ENCODE measurements around the gene GLIPR2.

Gene GLIPR2

DNA sequence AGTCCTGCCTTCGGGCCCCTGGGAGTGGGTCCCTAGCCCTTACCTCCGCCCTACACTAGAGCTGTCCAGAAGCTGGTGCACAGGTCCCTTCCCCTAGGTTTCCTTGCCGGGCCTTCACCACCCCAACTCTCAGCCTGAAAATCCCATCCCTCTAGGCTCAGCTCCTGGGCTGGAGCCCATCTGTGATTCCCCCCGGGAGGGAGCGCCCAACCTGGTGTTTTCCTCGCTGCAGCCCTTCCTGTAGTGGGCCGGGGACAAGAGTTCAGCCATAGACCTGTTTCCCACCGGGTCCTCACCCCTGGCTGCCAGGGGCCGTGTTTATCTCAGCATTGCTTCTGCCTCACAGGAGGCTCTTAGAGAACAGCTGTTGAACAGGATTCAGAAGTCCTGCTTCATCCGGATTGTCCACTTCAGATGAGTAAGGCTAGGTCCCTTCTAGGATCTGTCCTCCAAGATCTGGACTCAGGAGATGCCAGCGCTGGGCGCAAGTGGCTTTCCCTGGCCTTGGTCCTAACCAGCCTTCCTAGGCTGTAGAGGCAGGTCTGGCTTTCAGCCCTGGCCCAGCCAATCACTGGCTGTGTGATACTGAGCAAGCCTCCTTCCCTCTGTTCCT lies 965 bp downstream of the GLIPR2 start:
- H3K9ac ChIP-seq (ENCODE audit: low read depth, low read length), result peak overlapping the region; percentile 54; the same call in 1 of the 2 replicates
- peaks cover 84% of the 10 kb centered on the region for H3K27me3 ChIP-seq (ENCODE audit: insufficient read depth, low read length)
- peaks cover 10% of the 10 kb centered on the region for H3K4me1 ChIP-seq (ENCODE audit: insufficient read depth, low read length)

DNA sequence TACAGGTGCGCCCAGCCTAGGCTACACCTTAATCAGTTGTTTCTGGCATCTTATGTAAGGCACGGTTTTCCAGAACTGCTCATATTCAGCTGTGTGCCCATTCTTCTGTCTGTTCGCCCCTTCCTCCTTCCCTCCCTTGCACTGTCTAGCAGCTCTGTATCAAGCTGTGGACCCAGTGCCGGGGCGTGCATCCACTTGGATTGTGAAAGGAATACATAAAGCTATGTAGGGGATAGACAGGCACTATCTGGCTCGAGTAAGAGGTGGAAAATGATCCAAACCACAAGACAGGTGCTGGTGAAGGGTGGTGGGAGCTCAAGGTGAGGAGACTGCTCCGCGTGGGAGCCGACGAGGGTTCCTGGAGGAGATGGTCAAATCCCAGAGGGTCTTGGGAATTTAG lies 2.0 kb downstream of the GLIPR2 start:
- Histone ChIP-seq H3K27me3 (ENCODE audit: insufficient read depth, low read length) (peaks cover 74% of the 10 kb centered on the region), H3K4me1 (ENCODE audit: insufficient read depth, low read length) (peaks cover 10% of the 10 kb centered on the region), H3K9ac (ENCODE audit: low read depth, low read length) (no peak overlapping the region), H3K36me3 (ENCODE audit: insufficient read depth, low read depth, low read length) (no peaks in the 10 kb centered on the region), H3K4me3 (ENCODE audit: low read length) (no peak overlapping the region), H3K9me3 (ENCODE audit: insufficient read depth, low read depth, low read length) (no peaks in the 10 kb centered on the region), H3K27ac (ENCODE audit: low read length) (no peak overlapping the region)

More for the DNA sequence above, 965 bp downstream of the GLIPR2 start:
- H3K4me3 ChIP-seq (ENCODE audit: low read length), result peak overlapping the region; percentile 68
- no peaks in the 10 kb centered on the region for H3K9me3 ChIP-seq (ENCODE audit: insufficient read depth, low read depth, low read length)
- no peaks in the 10 kb centered on the region for H3K36me3 ChIP-seq (ENCODE audit: insufficient read depth, low read depth, low read length)
- H3K27ac ChIP-seq (ENCODE audit: low read length), result no peak overlapping the region

DNA sequence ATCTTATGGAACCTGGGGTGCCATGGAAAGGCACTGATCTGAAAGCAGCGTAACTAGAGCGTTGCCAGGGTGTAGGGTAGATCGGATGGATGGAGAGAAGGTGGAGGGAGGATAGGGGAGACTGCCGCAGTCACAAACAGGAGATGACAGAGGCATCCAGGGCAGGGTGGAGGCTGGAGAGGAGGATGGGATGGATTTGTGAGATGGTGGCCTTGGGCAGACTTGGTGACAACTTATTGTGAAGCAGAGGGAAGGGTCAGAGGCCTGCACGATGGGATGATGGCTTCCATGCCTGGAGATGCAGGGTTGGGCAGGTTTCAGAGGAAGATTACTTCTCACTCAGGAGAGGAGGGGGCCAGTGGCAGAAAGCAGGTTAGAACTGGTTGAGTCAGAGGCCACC lies 2.4 kb downstream of the GLIPR2 start:
- no peak overlapping the region for H3K27ac ChIP-seq (ENCODE audit: low read length)
- no peaks in the 10 kb centered on the region for H3K9me3 ChIP-seq (ENCODE audit: insufficient read depth, low read depth, low read length)
- H3K36me3 ChIP-seq (ENCODE audit: insufficient read depth, low read depth, low read length), result no peaks in the 10 kb centered on the region
- no peak overlapping the region for H3K4me3 ChIP-seq (ENCODE audit: low read length)
- peaks cover 10% of the 10 kb centered on the region for H3K4me1 ChIP-seq (ENCODE audit: insufficient read depth, low read length)
- peaks cover 70% of the 10 kb centered on the region for H3K27me3 ChIP-seq (ENCODE audit: insufficient read depth, low read length)
- H3K9ac ChIP-seq (ENCODE audit: low read depth, low read length), result no peak overlapping the region

GRCh38 chr9:36140086-36141084 lies 3.9 kb downstream of the GLIPR2 start:
- no peak overlapping the region for H3K4me3 ChIP-seq (ENCODE audit: low read length)

DNA sequence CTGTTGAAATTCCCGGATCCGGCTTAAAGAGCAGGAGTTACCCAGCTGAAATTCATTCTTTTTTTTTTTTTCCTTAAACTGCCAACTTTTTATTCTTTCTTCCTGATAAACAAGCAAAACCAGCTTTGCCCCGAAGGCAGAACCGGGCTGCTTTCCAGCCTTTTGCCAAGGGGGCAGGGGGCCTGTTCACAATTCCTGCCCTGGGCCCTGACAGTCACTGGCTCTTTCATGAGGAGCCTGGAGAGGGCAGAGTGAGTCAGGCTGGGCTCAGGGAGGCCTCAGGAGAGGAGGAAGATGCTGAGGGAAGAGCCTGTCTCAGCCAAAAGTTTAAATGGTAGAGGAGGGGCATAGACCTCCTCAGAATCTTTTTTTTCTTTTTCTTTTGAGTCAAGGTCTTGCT lies 4.8 kb downstream of the GLIPR2 start:
- no peak overlapping the region for H3K4me3 ChIP-seq (ENCODE audit: low read length)
- no peak overlapping the region for H3K9ac ChIP-seq (ENCODE audit: low read depth, low read length)
- peaks cover 6% of the 10 kb centered on the region; the same call in 1 of the 2 replicates for H3K9me3 ChIP-seq (ENCODE audit: insufficient read depth, low read depth, low read length)
- no peak overlapping the region for H3K27ac ChIP-seq (ENCODE audit: low read length)
- no peaks in the 10 kb centered on the region for H3K36me3 ChIP-seq (ENCODE audit: insufficient read depth, low read depth, low read length)
- peaks cover 7% of the 10 kb centered on the region for H3K4me1 ChIP-seq (ENCODE audit: insufficient read depth, low read length)
- H3K27me3 ChIP-seq (ENCODE audit: insufficient read depth, low read length), result peaks cover 46% of the 10 kb centered on the region

More at GRCh38 chr9:36140086-36141084, 3.9 kb downstream of the GLIPR2 start:
- Histone ChIP-seq H3K27ac (ENCODE audit: low read length) (no peak overlapping the region), H3K9me3 (ENCODE audit: insufficient read depth, low read depth, low read length) (peaks cover 3% of the 10 kb centered on the region; the same call in 1 of the 2 replicates), H3K9ac (ENCODE audit: low read depth, low read length) (no peak overlapping the region), H3K27me3 (ENCODE audit: insufficient read depth, low read length) (peaks cover 56% of the 10 kb centered on the region), H3K36me3 (ENCODE audit: insufficient read depth, low read depth, low read length) (no peaks in the 10 kb centered on the region), H3K4me1 (ENCODE audit: insufficient read depth, low read length) (peaks cover 7% of the 10 kb centered on the region)

DNA sequence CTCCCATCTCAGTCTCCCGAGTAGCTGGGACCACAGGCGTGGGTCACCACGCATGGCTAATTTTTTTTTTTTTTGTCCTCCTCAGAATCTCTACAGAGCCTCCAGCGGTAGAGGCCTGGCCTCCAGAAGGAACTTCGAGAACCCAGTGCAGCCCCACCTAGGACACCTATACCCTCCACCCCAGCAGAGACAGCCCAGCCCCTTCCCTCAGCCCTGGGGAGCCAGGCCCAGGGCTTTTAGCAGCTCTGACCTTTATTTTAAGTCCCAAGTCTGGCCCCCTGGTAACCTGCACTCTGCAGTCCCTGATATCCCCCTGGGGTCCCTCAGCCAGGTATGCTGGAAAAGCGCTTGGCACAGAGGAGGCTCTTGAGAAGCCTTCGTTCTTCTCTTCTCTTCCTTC lies 5.2 kb downstream of the GLIPR2 start:
- Histone ChIP-seq H3K36me3 (ENCODE audit: insufficient read depth, low read depth, low read length) (no peaks in the 10 kb centered on the region), H3K9me3 (ENCODE audit: insufficient read depth, low read depth, low read length) (peaks cover 6% of the 10 kb centered on the region; the same call in 1 of the 2 replicates), H3K4me1 (ENCODE audit: insufficient read depth, low read length) (peaks cover 7% of the 10 kb centered on the region), H3K27me3 (ENCODE audit: insufficient read depth, low read length) (peaks cover 42% of the 10 kb centered on the region), H3K4me3 (ENCODE audit: low read length) (no peak overlapping the region), H3K27ac (ENCODE audit: low read length) (no peak overlapping the region), H3K9ac (ENCODE audit: low read depth, low read length) (no peak overlapping the region)

- Histone ChIP-seq H3K27ac (ENCODE audit: low read length) (no peak overlapping the region), H3K27me3 (ENCODE audit: insufficient read depth, low read length) (peaks cover 33% of the 10 kb centered on the region), H3K36me3 (ENCODE audit: insufficient read depth, low read depth, low read length) (no peaks in the 10 kb centered on the region), H3K9ac (ENCODE audit: low read depth, low read length) (no peak overlapping the region), H3K4me3 (ENCODE audit: low read length) (no peak overlapping the region), H3K4me1 (ENCODE audit: insufficient read depth, low read length) (peaks cover 1% of the 10 kb centered on the region), H3K9me3 (ENCODE audit: insufficient read depth, low read depth, low read length) (peaks cover 6% of the 10 kb centered on the region; the same call in 1 of the 2 replicates)
Measured at GRCh38 chr9:36142510-36143244, 6.1 kb downstream of the GLIPR2 start.

DNA sequence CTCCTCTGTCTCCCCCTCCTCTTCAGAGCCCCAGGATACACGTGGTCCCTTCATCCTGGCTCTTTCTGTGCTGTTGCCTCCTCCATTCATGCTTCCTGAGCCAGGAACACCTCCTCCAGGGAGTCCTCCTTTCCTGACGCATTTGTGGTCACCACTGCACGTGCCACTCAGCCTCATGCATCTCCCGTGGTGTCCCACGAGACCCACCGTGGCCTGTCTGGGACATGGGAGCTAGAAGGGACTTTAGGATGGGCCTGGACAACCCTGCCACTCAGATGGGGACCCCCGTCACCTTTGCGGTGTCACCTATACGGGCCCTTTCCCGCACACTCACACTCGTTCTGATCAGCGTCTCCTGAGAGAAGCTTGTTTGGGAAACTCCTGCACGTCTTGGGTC lies 6.7 kb downstream of the GLIPR2 start:
- Histone ChIP-seq H3K4me3 (ENCODE audit: low read length) (no peak overlapping the region), H3K27me3 (ENCODE audit: insufficient read depth, low read length) (peaks cover 27% of the 10 kb centered on the region), H3K4me1 (ENCODE audit: insufficient read depth, low read length) (no peaks in the 10 kb centered on the region), H3K36me3 (ENCODE audit: insufficient read depth, low read depth, low read length) (no peaks in the 10 kb centered on the region), H3K9me3 (ENCODE audit: insufficient read depth, low read depth, low read length) (peaks cover 6% of the 10 kb centered on the region; the same call in 1 of the 2 replicates), H3K27ac (ENCODE audit: low read length) (no peak overlapping the region), H3K9ac (ENCODE audit: low read depth, low read length) (no peak overlapping the region)

- no peak overlapping the region for H3K27ac ChIP-seq (ENCODE audit: low read length)
- no peak overlapping the region for H3K4me3 ChIP-seq (ENCODE audit: low read length)
- peaks cover 14% of the 10 kb centered on the region for H3K27me3 ChIP-seq (ENCODE audit: insufficient read depth, low read length)
- H3K9me3 ChIP-seq (ENCODE audit: insufficient read depth, low read depth, low read length), result peaks cover 6% of the 10 kb centered on the region; the same call in 1 of the 2 replicates
- no peaks in the 10 kb centered on the region for H3K36me3 ChIP-seq (ENCODE audit: insufficient read depth, low read depth, low read length)
- H3K9ac ChIP-seq (ENCODE audit: low read depth, low read length), result no peak overlapping the region
- no peaks in the 10 kb centered on the region for H3K4me1 ChIP-seq (ENCODE audit: insufficient read depth, low read length)
Measured at GRCh38 chr9:36144309-36145232, 8.0 kb downstream of the GLIPR2 start.

DNA sequence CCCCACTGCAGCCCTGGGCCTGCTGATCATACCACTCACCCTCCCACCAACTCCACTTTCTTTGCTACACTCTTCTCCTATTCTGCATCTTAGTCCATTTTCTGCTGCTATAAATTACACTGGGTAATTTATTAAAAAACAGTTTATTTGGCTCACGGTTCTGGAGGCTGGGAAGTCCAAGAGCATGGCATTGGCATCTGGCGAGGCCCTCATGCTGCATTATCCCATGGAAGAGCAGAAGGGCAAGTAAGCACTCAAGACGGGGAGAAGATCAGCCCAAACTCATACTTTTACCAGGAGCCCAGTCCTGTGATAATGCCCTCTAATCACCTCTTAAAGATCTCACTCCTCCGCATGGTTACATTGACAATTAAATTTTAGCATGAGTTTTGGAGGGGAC lies 9.4 kb downstream of the GLIPR2 start:
- no peak overlapping the region for H3K9ac ChIP-seq (ENCODE audit: low read depth, low read length)
- H3K4me3 ChIP-seq (ENCODE audit: low read length), result no peak overlapping the region
- no peaks in the 10 kb centered on the region for H3K4me1 ChIP-seq (ENCODE audit: insufficient read depth, low read length)
- H3K9me3 ChIP-seq (ENCODE audit: insufficient read depth, low read depth, low read length), result peaks cover 6% of the 10 kb centered on the region; the same call in 1 of the 2 replicates
- H3K27me3 ChIP-seq (ENCODE audit: insufficient read depth, low read length), result no peaks in the 10 kb centered on the region; the same call in 1 of the 2 replicates
- H3K36me3 ChIP-seq (ENCODE audit: insufficient read depth, low read depth, low read length), result no peaks in the 10 kb centered on the region; the same call in 1 of the 2 replicates
- H3K27ac ChIP-seq (ENCODE audit: low read length), result no peak overlapping the region

Data from iPS-20b (cell line).